Subcutaneous abdominal adipose tissue (tissue), 5 donors: ENCODE data around the gene TMEM151A.

Experiments
- H3K27ac ChIP-seq: one replicate; pipeline ENCODE4 v1.7.0; 2013; ENCODE audit warnings: low read depth, mild to moderate bottlenecking, inconsistent platforms, low read length, moderate library complexity
- H3K27me3 ChIP-seq, 5 donors: one replicate each; pipeline ENCODE4 v1.7.0; 2013; ENCODE audit warnings: low read length in 5 of 5, inconsistent platforms in 1 of 5; ENCODE audit not compliant: control insufficient read depth in 5 of 5, insufficient read depth in 4 of 5
- H3K36me3 ChIP-seq, 5 donors: one replicate each; pipeline ENCODE4 v1.7.0; 2013; ENCODE audit warnings: low read length in 5 of 5; ENCODE audit not compliant: control insufficient read depth in 5 of 5, insufficient read depth in 5 of 5
- H3K4me1 ChIP-seq, 5 donors: one replicate each; pipeline ENCODE4 v1.7.0; 2013; ENCODE audit warnings: low read length in 5 of 5, mild to moderate bottlenecking in 3 of 5, moderate library complexity in 1 of 5; ENCODE audit not compliant: control insufficient read depth in 5 of 5, insufficient read depth in 5 of 5
- H3K4me3 ChIP-seq, 5 donors: one replicate each; pipeline ENCODE4 v1.7.0; 2013; ENCODE audit warnings: low read length in 5 of 5, low read depth in 1 of 5
- H3K9ac ChIP-seq, 5 donors: one replicate each; pipeline ENCODE4 v1.7.0; 2013; ENCODE audit warnings: low read length in 5 of 5, mild to moderate bottlenecking in 4 of 5, moderate library complexity in 3 of 5
- H3K9me3 ChIP-seq, 5 donors: one replicate each; pipeline ENCODE4 v1.7.0; 2013; ENCODE audit warnings: low read length in 5 of 5; ENCODE audit not compliant: control insufficient read depth in 5 of 5
- donor health status: healthy.
- donor health status: healthy.
- donor health status: healthy.
- donor health status: healthy.
- donor health status: healthy.

TMEM151A gene

GRCh38 chr11:66266378-66267038 lies 25.2 kb upstream of the TMEM151A start:
- H3K27ac ChIP-seq: peak overlapping the region; percentile 87

GRCh38 chr11:66267039-66267378 lies 24.7 kb upstream of the TMEM151A start:
- Histone ChIP-seq H3K27ac (peak overlapping the region; percentile 87), H3K27me3 (no peaks in the 10 kb centered on the region), H3K4me1 (peaks cover 5 to 39% (median 35%) of the 10 kb centered on the region in 5 donors), H3K36me3 (peaks cover 0 to 38% (median 30%) of the 10 kb centered on the region in 5 donors), H3K4me3 (peak overlapping the region; percentile 59 to 88 (median 85)), H3K9ac (peak overlapping the region in 4 of 5 donors; percentile 46 to 79 (median 69)), H3K9me3 (no peaks in the 10 kb centered on the region)

More at GRCh38 chr11:66266378-66267038, 25.2 kb upstream of the TMEM151A start:
- Histone ChIP-seq H3K4me3 (peak overlapping the region in 4 of 5 donors; percentile 29 to 85 (median 80)), H3K36me3 (peaks cover 0 to 39% (median 30%) of the 10 kb centered on the region in 5 donors), H3K9me3 (no peaks in the 10 kb centered on the region), H3K4me1 (peaks cover 5 to 39% (median 32%) of the 10 kb centered on the region in 5 donors), H3K9ac (peak overlapping the region in 2 of 5 donors; percentile 68 to 70), H3K27me3 (no peaks in the 10 kb centered on the region)

DNA sequence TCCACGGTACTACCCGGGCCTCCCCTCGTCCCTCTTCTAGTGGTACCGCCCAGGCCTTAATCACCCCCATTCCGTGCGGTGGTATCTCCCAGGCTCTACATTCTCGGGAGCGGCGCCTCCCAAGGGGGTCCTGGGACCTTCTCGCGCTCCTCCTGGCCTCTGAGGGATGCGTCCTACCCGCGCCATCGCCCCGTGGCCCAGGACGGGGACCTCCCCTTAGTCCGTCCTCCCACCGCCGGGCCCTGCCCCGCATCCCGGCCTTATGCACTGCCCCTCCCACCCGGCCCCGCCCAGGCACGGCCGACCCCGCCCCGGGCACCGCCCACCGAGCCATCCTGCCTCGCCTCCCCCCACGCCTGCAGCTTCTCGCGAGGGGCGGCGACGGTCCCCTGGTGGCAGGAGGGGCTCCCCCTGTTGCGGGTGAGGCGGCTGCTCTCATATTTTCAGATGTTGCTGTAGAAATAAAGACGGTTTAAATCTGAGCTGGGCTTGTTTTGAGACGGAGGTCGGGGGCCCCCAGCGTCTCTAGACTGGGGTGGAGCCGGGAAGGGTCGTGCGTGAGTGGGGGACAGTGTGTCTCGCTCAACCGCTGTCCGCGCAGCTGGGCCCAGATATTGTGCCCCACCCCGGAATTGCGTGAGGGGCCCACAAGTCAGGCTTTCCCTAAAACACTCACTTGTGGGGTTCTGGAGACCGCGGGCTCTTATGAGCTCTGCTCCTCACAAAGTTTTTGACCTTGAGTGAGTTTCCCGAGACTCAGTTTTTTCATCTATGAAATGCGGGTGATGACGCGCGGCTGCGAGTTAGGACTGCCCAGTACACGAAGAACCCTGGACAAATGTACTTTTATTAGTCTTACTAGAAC lies 24.1 kb upstream of the TMEM151A start:
- H3K4me3 ChIP-seq: peak overlapping the region; percentile 74 to 88 (median 85)
- H3K27ac ChIP-seq: peak overlapping the region; percentile 87
- H3K9me3 ChIP-seq: no peaks in the 10 kb centered on the region
- peaks cover 0 to 38% (median 30%) of the 10 kb centered on the region in 5 donors for H3K36me3 ChIP-seq
- H3K9ac ChIP-seq: peak overlapping the region in 4 of 5 donors; percentile 68 to 99 (median 86)
- H3K27me3 ChIP-seq: no peaks in the 10 kb centered on the region
- H3K4me1 ChIP-seq: peaks cover 5 to 39% (median 35%) of the 10 kb centered on the region in 5 donors

- Histone ChIP-seq H3K27ac (peak within 1 kb of the TSS; percentile 87), H3K36me3 (peaks cover 0 to 38% (median 34%) of the 10 kb centered on the region in 5 donors), H3K9ac (peak within 1 kb of the TSS; percentile 75 to 99 (median 92)), H3K27me3 (no peaks in the 10 kb centered on the region), H3K9me3 (no peaks in the 10 kb centered on the region), H3K4me1 (peaks cover 5 to 39% (median 35%) of the 10 kb centered on the region in 5 donors), H3K4me3 (peak within 1 kb of the TSS; percentile 74 to 88 (median 85))
These were observed 23.3 kb upstream of the TMEM151A start, which contains the start of gene RAB1B for GRCh38 chr11:66268244-66268951. Gene RAB1B, plus strand, starts transcription at chr11:66268639. Its CDS starts 41 bp downstream, at chr11:66268680.

- Histone ChIP-seq H3K27me3 (no peaks in the 10 kb centered on the region), H3K9me3 (no peaks in the 10 kb centered on the region), H3K4me1 (peaks cover 5 to 39% (median 35%) of the 10 kb centered on the region in 5 donors), H3K27ac (peak overlapping the region; percentile 87), H3K36me3 (peaks cover 0 to 39% (median 38%) of the 10 kb centered on the region in 5 donors), H3K9ac (peak overlapping the region; percentile 75 to 99 (median 92)), H3K4me3 (peak overlapping the region; percentile 74 to 88 (median 85))
These were observed 22.5 kb upstream of the TMEM151A start for GRCh38 chr11:66268952-66269905.

DNA sequence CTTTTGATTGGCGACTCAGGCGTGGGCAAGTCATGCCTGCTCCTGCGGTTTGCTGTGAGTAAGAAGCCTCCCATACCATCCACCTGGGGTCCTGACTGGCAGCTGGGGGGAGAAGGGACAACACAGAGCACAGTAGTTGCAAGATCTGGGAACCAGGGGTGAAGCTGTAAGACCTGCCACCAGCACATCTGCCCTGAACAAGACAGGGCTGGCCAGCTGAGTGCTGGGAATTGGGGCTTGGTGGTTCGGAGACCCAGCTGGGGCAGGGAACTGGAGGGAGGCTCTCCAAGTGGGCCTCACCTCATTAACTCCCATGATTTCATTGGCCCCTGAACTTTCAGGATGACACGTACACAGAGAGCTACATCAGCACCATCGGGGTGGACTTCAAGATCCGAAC lies 19.9 kb upstream of the TMEM151A start:
- no peak overlapping the region for H3K27ac ChIP-seq
- peaks cover 5 to 33% (median 30%) of the 10 kb centered on the region in 5 donors for H3K4me1 ChIP-seq
- H3K9me3 ChIP-seq: no peaks in the 10 kb centered on the region
- H3K36me3 ChIP-seq: peaks cover 0 to 52% (median 49%) of the 10 kb centered on the region in 5 donors
- no peak overlapping the region for H3K4me3 ChIP-seq
- H3K27me3 ChIP-seq: no peaks in the 10 kb centered on the region
- H3K9ac ChIP-seq: no peak overlapping the region

- Histone ChIP-seq H3K36me3 (peaks cover 0 to 52% (median 49%) of the 10 kb centered on the region in 5 donors), H3K4me3 (no peak overlapping the region), H3K27ac (no peak overlapping the region), H3K4me1 (peaks cover 5 to 30% (median 27%) of the 10 kb centered on the region in 5 donors), H3K9ac (no peak overlapping the region), H3K9me3 (no peaks in the 10 kb centered on the region), H3K27me3 (no peaks in the 10 kb centered on the region)
These were observed 19.1 kb upstream of the TMEM151A start for GRCh38 chr11:66272596-66272995.

DNA sequence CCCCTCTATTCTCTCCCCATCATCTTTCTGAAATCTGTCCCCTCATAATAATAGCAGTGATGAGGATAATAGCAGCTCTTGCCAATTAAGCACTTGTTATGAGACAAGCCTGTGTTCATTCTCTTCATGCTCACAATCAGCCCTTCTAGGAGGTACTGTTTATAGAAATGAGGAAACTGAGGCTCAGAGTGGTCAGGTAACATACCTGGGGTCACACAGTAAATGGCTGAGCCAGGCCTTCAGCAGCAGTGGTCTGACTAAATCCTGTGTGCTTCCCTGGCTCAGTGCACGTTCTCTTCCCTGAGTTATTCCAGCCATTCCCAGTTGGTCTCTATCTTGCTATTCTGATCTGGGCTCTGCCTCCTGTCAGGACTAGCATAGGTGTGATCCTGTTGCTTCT lies 17.5 kb upstream of the TMEM151A start:
- Histone ChIP-seq H3K9ac (no peak overlapping the region), H3K36me3 (peaks cover 0 to 52% (median 49%) of the 10 kb centered on the region in 5 donors), H3K9me3 (no peaks in the 10 kb centered on the region), H3K27ac (no peak overlapping the region), H3K4me3 (no peak overlapping the region), H3K27me3 (peaks cover 0 to 5% (median 3%) of the 10 kb centered on the region in 5 donors), H3K4me1 (peaks cover 4 to 22% (median 21%) of the 10 kb centered on the region in 5 donors)

DNA sequence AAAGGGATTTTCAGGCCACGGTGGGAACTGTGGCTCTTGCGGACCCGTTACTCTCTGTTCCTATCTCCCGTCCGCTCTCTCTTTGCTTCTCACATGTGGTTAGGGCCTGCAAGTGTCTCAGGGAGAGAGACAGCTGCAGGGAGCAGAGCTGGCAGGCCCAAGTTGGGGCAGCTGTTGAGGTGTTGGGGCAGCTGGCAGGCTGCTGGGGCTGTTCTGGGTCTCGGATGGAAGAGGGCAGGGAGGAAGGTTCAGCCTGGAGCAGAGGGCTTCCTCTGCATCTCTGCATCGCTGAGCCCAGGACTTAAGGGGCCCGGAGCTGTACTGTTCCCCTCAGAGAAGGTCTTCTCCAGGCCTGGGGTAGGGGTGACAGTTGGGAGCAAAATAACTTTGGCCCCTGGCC lies 16.3 kb upstream of the TMEM151A start:
- Histone ChIP-seq H3K36me3 (peaks cover 0 to 52% (median 49%) of the 10 kb centered on the region in 5 donors), H3K9ac (no peak overlapping the region), H3K4me3 (no peak overlapping the region), H3K9me3 (no peaks in the 10 kb centered on the region), H3K27ac (no peak overlapping the region), H3K27me3 (peaks cover 0 to 8% (median 3%) of the 10 kb centered on the region in 5 donors), H3K4me1 (peaks cover 0 to 11% (median 9%) of the 10 kb centered on the region in 5 donors)
